Smooth muscle cell (in vitro differentiated cells): ENCODE measurements around the gene CHD2. TPM values are rescaled to one million over a fixed set of nuclear protein-coding genes. Genes with fewer than 3 reads are reported as not detected.

Experiments used
- DNase-seq: peaks from one replicate; lab custom pipeline; 2025; ENCODE audit not compliant: unreplicated experiment; lab: John Stamatoyannopoulos, UW
- H2AFZ ChIP-seq: fragments of 200-600 bp; sonication (generic); 2 replicates; pipeline ENCODE4 v1.6.0; 2016; ENCODE audit warnings: antibody characterized with exemption, low read depth, mild to moderate bottlenecking
- H3F3A ChIP-seq: fragments of 200-600 bp; sonication (generic); 2 replicates; pipeline ENCODE4 v1.6.0; 2017; ENCODE audit warnings: antibody characterized with exemption, low read depth
- H3K27ac ChIP-seq: fragments of 200-600 bp; sonication (generic); 2 replicates; pipeline ENCODE4 v1.5.1; 2016; ENCODE audit warnings: low read depth, mild to moderate bottlenecking
- H3K27me3 ChIP-seq: fragments of 200-600 bp; sonication (generic); 2 replicates; pipeline ENCODE4 v1.6.1; 2016; ENCODE audit warnings: low read depth, mild to moderate bottlenecking
- H3K36me3 ChIP-seq: fragments of 200-600 bp; sonication (generic); 2 replicates; pipeline ENCODE4 v1.5.1; 2016; ENCODE audit warnings: low read depth
- H3K4me1 ChIP-seq: fragments of 200-600 bp; sonication (generic); 2 replicates; pipeline ENCODE4 v1.5.1; 2016; ENCODE audit warnings: low read depth
- H3K4me2 ChIP-seq: fragments of 200-600 bp; sonication (generic); 2 replicates; pipeline ENCODE4 v1.6.0; 2016; ENCODE audit warnings: mild to moderate bottlenecking
- H3K4me3 ChIP-seq: fragments of 200-600 bp; sonication (generic); 2 replicates; pipeline ENCODE4 v1.5.1; 2016; ENCODE audit warnings: mild to moderate bottlenecking
- H3K79me2 ChIP-seq: fragments of 200-600 bp; sonication (generic); 2 replicates; pipeline ENCODE4 v1.6.0; 2016; ENCODE audit warnings: low read depth, mild to moderate bottlenecking
- H3K9ac ChIP-seq: fragments of 200-600 bp; sonication (generic); 2 replicates; pipeline ENCODE4 v1.6.0; 2016; ENCODE audit warnings: low read depth
- H3K9me3 ChIP-seq: fragments of 200-600 bp; sonication (generic); replicated peaks from 2 replicates; pipeline ENCODE4 v1.5.1; 2016; ENCODE audit warnings: low read depth
- H4K20me1 ChIP-seq: fragments of 200-600 bp; sonication (generic); 2 replicates; pipeline ENCODE4 v1.6.0; 2016; ENCODE audit warnings: low read depth
- WGBS: methylation state at CpG from one replicate; pipeline ENCODE4 v1.1.7; 2016; ENCODE audit warnings: low lambda C conversion rate; 5-methylcytosine and 5-hydroxymethylcytosine counted together
- polyA plus RNA-seq: library from polyadenylated mRNA; unstranded; fragments of >200 nt; fragmentation: Nextera tagmentation; extraction: Ambion mirVana; gene quantifications from 2 replicates; pipeline ENCODE4 v1.2.1, GENCODE V29; 2016
- total RNA-seq: library from RNA; depleted of rRNA; stranded (reverse); fragments of >200 nt; gene quantifications from 2 replicates; pipeline ENCODE4 v1.2.3, GENCODE V29; 2014
- TF ChIP-seq, protein P1 (sequence below): fragments of 200-600 bp; sonication (generic); IDR thresholded peaks from 2 replicates; pipeline ENCODE4 v1.5.1; 2017; ENCODE audit warnings: borderline replicate concordance, mild to moderate bottlenecking, antibody characterized with exemption; ENCODE audit not compliant: insufficient read depth, poor library complexity, severe bottlenecking

The CHD2 gene
- total and polyA plus RNA-seq, 2 experiments from 2014 or later: 64.4 to 99.2 TPM

DNA sequence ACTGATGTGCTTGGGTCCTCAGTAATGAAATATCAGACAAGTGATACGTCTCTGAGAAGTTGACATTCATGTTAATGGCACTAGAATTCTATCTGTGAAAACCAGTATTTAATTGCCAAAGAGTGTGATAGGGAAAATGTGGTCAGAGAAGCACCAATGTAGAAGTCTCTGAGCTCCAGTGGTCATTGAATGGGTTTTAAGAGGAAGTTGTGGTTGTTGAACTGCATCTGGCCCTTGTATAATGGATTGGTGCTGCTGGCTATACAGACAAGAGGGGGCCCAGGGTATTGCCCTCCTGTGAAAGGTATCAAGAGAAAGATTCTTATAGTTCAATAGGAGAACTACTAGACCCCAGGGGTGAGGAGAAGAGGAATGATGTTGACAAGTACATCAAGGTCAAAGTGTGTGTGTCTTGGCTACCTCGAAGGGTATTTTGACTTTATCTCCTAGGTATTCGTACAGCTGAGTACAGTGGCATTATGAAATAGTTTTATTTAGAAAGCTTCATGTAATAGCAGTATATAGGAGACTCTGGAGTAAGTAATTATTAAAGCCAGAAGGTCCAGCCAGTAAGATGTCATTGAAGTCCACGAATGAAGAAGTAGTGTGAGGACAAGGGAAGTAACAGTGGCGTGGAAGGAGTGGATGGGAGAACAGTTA lies 47.1 kb downstream of the CHD2 start:
- H3K4me3 ChIP-seq: no peak overlapping the region
- no peaks in the 10 kb centered on the region for H3K9me3 ChIP-seq
- H3K36me3 ChIP-seq: peaks cover 55% of the 10 kb centered on the region
- no peak overlapping the region for H3K4me2 ChIP-seq
- peaks cover 3% of the 10 kb centered on the region for H4K20me1 ChIP-seq
- H3K27ac ChIP-seq: peak overlapping the region; percentile 84
- no peaks in the 10 kb centered on the region for H3K27me3 ChIP-seq
- H2AFZ ChIP-seq: no peak overlapping the region
- H3F3A ChIP-seq: peaks cover 50% of the 10 kb centered on the region
- WGBS: 98% methylated on average over 5 of the region's 5 CpGs
- no peak overlapping the region for H3K9ac ChIP-seq
- H3K79me2 ChIP-seq: peaks cover 89% of the 10 kb centered on the region
- TF ChIP-seq, protein P1, sequence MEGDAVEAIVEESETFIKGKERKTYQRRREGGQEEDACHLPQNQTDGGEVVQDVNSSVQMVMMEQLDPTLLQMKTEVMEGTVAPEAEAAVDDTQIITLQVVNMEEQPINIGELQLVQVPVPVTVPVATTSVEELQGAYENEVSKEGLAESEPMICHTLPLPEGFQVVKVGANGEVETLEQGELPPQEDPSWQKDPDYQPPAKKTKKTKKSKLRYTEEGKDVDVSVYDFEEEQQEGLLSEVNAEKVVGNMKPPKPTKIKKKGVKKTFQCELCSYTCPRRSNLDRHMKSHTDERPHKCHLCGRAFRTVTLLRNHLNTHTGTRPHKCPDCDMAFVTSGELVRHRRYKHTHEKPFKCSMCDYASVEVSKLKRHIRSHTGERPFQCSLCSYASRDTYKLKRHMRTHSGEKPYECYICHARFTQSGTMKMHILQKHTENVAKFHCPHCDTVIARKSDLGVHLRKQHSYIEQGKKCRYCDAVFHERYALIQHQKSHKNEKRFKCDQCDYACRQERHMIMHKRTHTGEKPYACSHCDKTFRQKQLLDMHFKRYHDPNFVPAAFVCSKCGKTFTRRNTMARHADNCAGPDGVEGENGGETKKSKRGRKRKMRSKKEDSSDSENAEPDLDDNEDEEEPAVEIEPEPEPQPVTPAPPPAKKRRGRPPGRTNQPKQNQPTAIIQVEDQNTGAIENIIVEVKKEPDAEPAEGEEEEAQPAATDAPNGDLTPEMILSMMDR: no peak
- no peak for DNase-seq
- peaks cover 15% of the 10 kb centered on the region for H3K4me1 ChIP-seq

- peaks cover 91% of the 10 kb centered on the region for H3K79me2 ChIP-seq
- H3K27ac ChIP-seq: peak overlapping the region; percentile 84
- H3K4me1 ChIP-seq: peaks cover 15% of the 10 kb centered on the region
Observed at GRCh38 chr15:92949604-92950249, 49.6 kb downstream of the CHD2 start.

DNA sequence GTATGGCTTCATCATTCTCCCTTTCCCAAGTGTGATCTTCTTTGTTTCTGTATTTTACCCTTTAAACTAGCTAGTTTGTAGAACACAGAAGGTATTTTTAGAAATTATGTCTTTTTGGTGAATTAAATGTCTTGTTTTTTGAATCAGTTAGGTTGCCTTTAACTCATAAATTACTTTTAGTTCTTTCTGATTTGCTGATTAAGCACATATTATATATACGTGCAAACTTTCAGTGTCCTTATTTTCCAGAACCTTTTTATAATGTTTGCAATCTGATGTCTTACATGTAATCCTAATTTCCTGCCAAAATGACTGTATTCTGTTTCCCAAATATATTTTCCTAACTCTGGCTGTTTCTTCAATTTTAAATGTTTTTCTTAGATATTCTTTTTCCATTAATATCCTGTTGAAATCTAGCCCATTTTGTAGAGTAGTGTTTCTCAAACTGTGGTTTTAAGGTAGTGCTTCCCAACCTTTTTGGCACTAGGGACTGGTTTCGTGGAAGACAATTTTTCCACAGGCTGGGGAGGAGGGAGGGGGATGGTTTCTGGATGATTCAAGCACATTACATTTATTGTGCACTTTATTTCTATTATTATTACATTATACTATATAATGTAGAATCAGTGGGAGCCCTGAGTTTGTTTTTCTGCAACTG lies 51.8 kb downstream of the CHD2 start:
- Histone ChIP-seq H3K27me3 (no peaks in the 10 kb centered on the region), H3K27ac (peak overlapping the region; percentile 84)

More at GRCh38 chr15:92949604-92950249, 49.6 kb downstream of the CHD2 start:
- no peak overlapping the region for H2AFZ ChIP-seq
- TF ChIP-seq, protein P1: no peak
- H4K20me1 ChIP-seq: peaks cover 8% of the 10 kb centered on the region
- H3K9ac ChIP-seq: peak overlapping the region; percentile 68
- no peak for DNase-seq
- H3F3A ChIP-seq: peaks cover 45% of the 10 kb centered on the region
- WGBS: 79% methylated on average over 10 of the region's 10 CpGs
- no peaks in the 10 kb centered on the region for H3K9me3 ChIP-seq
- peak overlapping the region; percentile 10 for H3K4me2 ChIP-seq
- no peak overlapping the region for H3K4me3 ChIP-seq
- H3K36me3 ChIP-seq: peaks cover 54% of the 10 kb centered on the region
- H3K27me3 ChIP-seq: no peaks in the 10 kb centered on the region

More for the DNA sequence above, 51.8 kb downstream of the CHD2 start:
- H2AFZ ChIP-seq: no peak overlapping the region
- no peak for DNase-seq
- peaks cover 16% of the 10 kb centered on the region for H4K20me1 ChIP-seq
- peaks cover 98% of the 10 kb centered on the region for H3K79me2 ChIP-seq
- TF ChIP-seq, protein P1: no peak
- H3F3A ChIP-seq: peaks cover 45% of the 10 kb centered on the region
- WGBS: 97% methylated on average over 2 of the region's 2 CpGs
- H3K9me3 ChIP-seq: no peaks in the 10 kb centered on the region
- H3K9ac ChIP-seq: no peak overlapping the region
- H3K4me1 ChIP-seq: peaks cover 15% of the 10 kb centered on the region
- H3K36me3 ChIP-seq: peaks cover 57% of the 10 kb centered on the region
- no peak overlapping the region for H3K4me2 ChIP-seq
- no peak overlapping the region for H3K4me3 ChIP-seq
